GM18505 (cell line): Measurements from ENCODE around the gene FAM200A.
"Not testable (repeated sequence)": the region's sequence is repeated elsewhere in the genome, so short reads cannot be mapped to it uniquely, and the experiment has no call there.

ENCODE experiments used
- ATAC-seq: cut with Tn5 transposase; IDR thresholded peaks from one replicate; pipeline ENCODE4 v1.9.1; 2021; ENCODE audit not compliant: unreplicated experiment
- POLR2A ChIP-seq: IDR thresholded peaks from 4 replicates; pipeline ENCODE4 v1.6.1; 2011; ENCODE audit warnings: borderline replicate concordance; ENCODE audit not compliant: insufficient read depth, insufficient read length; ENCODE audit errors: extremely low read depth

FAM200A gene

GRCh38 chr7:99543916-99544315, 8.0 kb downstream of the FAM200A start:
- TF ChIP-seq POLR2A: no peak
- no peak for ATAC-seq

- ATAC-seq: no peak
- no peak for TF ChIP-seq POLR2A
Measured at GRCh38 chr7:99543081-99543671, 8.7 kb downstream of the FAM200A start.

- no peak for ATAC-seq
- TF ChIP-seq POLR2A: no peak
Measured at GRCh38 chr7:99541212-99541611, 10.7 kb downstream of the FAM200A start.

- TF ChIP-seq POLR2A: no peak
- no peak for ATAC-seq
Measured at GRCh38 chr7:99540542-99540941, 11.4 kb downstream of the FAM200A start.

- ATAC-seq: no peak
- no peak for TF ChIP-seq POLR2A
Measured at GRCh38 chr7:99539213-99539811, 12.6 kb downstream of the FAM200A start.

GRCh38 chr7:99535667-99536066, 16.2 kb downstream of the FAM200A start:
- ATAC-seq: no peak
- TF ChIP-seq POLR2A: no peak

GRCh38 chr7:99531354-99531765, 20.6 kb downstream of the FAM200A start:
- no peak for TF ChIP-seq POLR2A
- no peak for ATAC-seq

- ATAC-seq: no peak
- no peak for TF ChIP-seq POLR2A
Measured at GRCh38 chr7:99525713-99526440, 26.0 kb downstream of the FAM200A start.

GRCh38 chr7:99521399-99521798, 30.5 kb downstream of the FAM200A start:
- no peak for TF ChIP-seq POLR2A
- ATAC-seq: no peak

- TF ChIP-seq POLR2A: no peak
Measured at GRCh38 chr7:99514050-99514449, 37.9 kb downstream of the FAM200A start.

GRCh38 chr7:99505324-99505662, 46.6 kb downstream of the FAM200A start:
- TF ChIP-seq POLR2A: no peak
- ATAC-seq: no peak

More at GRCh38 chr7:99514050-99514449, 37.9 kb downstream of the FAM200A start:
- ATAC-seq: no peak

- peak; percentile 93 for TF ChIP-seq POLR2A
- ATAC-seq: peak; percentile 81
Measured at GRCh38 chr7:99504603-99505323, 47.2 kb downstream of the FAM200A start, which contains the start of gene ZKSCAN5. Gene ZKSCAN5, plus strand, starts transcription at chr7:99504662. Its CDS starts 1,383 bp downstream, at chr7:99506045.

GRCh38 chr7:99504281-99504602, 47.7 kb downstream of the FAM200A start:
- no peak for ATAC-seq
- no peak for TF ChIP-seq POLR2A

- not testable (repeated sequence) for ATAC-seq
Measured at GRCh38 chr7:99501236-99501635, 50.7 kb downstream of the FAM200A start.
